Fibroblast of upper back skin (primary cell): ENCODE measurements around the gene PPM1M.

Experiments used
- DNase-seq: peaks from one replicate; pipeline ENCODE4 v3.0.0-alpha.2; 2013

Gene PPM1M, protein sequence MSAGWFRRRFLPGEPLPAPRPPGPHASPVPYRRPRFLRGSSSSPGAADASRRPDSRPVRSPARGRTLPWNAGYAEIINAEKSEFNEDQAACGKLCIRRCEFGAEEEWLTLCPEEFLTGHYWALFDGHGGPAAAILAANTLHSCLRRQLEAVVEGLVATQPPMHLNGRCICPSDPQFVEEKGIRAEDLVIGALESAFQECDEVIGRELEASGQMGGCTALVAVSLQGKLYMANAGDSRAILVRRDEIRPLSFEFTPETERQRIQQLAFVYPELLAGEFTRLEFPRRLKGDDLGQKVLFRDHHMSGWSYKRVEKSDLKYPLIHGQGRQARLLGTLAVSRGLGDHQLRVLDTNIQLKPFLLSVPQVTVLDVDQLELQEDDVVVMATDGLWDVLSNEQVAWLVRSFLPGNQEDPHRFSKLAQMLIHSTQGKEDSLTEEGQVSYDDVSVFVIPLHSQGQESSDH

DNA sequence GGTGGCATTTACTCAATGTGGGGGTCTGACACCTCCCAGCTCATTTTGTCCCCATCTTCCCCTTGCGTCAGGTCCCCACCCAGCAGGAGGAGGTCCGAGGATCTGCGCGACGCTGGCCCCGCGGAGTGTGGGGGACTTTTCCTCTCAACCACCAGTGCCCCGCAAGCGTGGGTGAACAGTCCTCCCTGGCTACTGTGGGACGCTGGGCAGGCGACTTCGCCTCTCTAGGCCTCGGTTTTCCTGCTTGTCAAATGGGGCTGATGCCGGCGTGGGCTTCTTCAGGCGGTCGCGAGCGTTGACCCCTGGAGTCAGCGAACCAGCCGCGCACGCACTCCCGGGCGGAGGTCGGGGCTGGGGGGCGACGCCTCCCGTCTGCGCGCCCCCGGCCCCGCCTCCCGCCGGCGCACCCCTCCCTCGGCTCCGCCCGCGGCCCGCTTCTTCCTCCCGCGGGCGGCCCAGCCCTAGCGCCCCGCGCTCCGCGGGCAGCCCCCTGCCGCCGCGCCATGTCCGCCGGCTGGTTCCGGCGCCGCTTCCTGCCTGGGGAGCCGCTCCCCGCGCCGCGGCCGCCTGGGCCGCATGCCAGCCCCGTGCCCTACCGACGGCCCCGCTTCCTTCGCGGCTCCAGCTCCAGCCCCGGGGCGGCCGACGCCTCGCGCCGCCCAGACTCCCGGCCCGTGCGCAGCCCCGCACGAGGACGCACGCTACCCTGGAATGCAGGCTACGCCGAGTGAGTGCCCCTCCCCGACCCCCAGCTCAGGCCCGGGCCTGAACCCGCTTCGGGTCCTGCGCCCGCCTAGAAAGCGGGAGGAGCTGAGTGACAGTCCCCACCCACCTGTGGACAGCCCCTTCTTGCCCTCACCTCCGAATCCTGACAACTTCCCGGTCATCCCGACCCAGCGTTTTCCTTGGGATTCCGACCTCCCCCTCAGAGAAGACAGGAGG, at the start of gene PPM1M:
PPM1M (plus strand) TSS at position 438 of the 942 bp plus-strand sequence; CDS start at position 504, 66 bp downstream.
- peak; percentile 55 for DNase-seq

DNA sequence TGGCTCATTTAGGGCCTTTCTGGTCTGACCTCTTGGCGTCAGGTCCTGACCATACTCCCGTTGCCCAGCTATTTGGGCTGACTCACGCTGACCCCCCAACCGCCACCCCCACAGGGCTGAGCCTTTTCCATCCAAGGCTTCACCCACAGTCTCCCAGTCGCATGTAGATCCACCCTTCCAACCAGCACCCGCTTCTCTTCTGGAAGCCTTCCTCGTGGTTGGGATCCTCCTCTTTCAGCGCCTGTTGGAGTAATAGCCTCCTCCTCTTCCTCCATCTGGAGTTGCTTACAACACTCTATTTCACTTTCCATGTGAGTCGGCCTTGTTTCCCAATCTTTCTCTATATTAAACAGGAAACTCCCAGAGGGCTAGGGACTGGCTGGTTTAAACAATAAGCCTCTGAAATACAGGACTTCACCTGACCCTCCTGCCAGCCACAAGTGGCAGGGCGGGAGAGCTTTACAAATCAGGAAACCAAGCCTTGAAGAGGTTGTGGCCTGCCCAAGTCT, 49.7 kb upstream of the PPM1M start:
- peak; percentile 47 for DNase-seq

DNA sequence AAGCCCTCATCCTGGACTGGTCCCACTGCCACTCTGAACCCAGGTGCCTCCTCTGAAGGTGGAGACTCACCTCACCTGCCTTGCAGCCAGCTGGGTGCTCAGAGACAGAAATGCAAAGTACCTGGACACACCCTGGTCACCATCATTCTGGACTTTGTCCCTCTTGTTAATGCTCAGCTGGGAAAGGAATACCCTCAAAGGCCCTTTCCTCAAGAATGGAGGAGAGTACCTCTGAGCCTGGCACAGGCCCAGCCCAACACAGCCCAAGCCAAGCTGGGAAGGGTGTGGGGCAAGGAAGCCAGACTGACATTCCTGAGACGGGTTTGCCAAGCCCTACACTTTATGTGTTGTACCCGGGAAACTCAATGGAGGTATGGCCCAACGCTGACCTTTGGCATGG, 48.6 kb upstream of the PPM1M start:
- DNase-seq: no peak

DNA sequence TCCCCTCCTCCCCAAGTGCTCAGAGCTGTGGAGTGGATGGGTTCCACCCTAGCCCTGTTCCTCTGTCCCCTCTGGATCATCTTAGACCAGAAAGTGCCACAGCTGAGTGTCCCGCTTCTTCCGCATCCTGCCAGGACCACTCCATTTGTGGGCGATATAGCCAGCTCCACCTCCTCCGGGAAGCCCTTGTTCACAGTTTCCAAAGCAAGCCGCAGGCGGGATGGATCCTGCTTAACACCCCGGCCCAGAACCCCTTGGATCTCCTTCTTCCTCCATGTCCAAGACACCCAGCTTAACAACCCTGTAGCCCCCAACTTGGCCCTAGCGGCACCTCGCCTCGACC, 48.1 kb upstream of the PPM1M start:
- DNase-seq: no peak

DNA sequence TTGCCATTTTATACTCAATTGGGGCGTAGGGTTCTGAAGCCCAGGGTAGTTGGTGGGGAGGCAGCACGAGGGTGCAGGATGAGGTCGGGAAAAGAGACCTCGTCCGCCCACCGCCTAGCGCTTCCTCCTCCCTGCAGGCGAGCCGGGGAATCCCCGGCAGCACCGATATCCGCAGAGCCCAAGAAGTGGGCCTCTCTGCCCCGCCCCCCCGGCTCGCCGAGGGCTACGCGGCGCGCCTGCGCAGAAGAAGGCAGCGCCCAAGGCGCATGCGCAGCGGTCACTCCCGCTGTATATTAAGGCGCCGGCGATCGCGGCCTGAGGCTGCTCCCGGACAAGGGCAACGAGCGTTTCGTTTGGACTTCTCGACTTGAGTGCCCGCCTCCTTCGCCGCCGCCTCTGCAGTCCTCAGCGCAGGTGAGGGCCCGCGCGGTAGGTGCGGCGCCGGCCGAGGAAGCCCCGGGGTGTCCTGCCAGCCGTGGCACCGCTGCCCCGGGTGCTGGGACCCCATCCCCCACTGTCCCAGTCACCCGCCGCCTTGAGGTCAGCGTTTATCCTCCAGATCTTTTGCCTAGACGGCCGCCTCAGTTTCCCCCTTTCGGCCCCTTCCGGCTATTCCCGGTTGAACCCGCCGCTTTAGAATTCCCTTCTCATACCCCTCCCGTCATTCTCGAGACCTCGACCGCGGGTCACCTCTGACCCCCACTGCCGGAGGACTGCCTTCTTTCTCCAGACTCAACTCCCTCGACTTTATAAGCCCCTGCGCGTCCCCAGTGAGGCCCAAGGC, 47.5 kb upstream of the PPM1M start, which contains the start of gene ALAS1:
ALAS1 (plus strand) TSS at position 319 of the 784 bp plus-strand sequence. CDS start 1,082 bp downstream, outside the sequence.
- peak; percentile 89 for DNase-seq

DNA sequence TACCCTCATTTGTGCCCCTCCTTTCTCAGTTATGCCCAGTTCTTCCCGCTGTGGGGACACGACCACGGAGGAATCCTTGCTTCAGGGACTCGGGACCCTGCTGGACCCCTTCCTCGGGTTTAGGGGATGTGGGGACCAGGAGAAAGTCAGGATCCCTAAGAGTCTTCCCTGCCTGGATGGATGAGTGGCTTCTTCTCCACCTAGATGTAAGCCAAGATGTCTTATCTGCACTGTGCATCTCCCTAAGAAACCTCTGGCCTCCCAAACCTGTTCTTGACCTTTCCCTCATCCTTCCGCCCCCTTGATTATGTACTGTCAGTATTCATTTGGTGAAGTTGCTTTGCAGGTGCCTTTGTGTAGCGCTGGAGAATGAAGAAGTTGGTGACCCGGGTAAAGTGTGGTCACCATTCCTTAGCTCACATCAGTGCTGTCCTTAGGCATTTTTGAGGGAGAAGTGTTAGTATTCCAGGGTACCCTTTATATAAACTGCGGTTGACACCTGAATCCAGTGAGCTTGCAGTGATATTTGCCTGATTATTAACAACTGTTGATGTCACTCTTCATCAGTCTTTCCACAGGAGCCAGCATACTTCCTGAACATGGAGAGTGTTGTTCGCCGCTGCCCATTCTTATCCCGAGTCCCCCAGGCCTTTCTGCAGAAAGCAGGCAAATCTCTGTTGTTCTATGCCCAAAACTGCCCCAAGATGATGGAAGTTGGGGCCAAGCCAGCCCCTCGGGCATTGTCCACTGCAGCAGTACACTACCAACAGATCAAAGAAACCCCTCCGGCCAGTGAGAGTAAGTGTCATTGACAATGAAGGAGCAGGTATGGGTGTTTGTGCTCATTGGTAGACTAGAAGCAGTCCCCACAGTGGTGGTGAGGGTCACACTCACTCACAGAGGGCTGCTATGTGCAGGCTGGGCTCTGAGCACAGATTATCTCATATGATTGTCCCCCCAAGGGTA, 46.6 kb upstream of the PPM1M start:
- no peak for DNase-seq

DNA sequence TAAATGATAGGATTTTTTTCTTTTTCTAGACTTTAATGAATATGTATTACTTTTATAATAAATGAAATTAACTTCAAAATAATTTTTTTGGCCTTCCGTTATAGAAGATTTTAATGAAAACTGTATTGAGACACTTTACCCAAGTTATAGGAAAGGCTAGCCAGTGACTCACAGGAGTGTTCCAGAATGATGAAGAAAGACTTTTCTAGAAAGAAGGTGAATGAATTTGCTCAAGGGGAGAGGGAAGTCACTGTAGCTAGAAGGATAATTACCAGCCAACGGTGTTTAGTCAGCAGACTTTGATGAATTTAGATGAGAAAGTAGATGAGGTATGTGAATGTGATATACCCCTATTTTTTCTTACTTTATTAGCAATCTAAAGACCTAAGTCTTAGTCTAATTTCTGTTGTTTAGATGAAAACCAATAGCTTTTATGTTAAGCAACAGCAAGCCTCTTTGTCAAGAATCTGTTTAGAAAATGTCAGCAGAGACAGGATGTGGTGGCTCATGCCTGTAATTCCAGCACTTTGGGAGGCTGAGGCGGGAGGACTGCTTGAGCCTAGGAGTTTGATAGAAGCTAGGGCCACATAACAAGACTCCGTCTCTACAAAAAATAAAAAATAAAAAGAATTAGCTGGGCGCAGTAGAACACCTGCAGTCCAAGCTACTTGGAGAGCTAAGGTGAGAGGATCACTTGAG, 44.4 kb upstream of the PPM1M start:
- DNase-seq: no peak

DNA sequence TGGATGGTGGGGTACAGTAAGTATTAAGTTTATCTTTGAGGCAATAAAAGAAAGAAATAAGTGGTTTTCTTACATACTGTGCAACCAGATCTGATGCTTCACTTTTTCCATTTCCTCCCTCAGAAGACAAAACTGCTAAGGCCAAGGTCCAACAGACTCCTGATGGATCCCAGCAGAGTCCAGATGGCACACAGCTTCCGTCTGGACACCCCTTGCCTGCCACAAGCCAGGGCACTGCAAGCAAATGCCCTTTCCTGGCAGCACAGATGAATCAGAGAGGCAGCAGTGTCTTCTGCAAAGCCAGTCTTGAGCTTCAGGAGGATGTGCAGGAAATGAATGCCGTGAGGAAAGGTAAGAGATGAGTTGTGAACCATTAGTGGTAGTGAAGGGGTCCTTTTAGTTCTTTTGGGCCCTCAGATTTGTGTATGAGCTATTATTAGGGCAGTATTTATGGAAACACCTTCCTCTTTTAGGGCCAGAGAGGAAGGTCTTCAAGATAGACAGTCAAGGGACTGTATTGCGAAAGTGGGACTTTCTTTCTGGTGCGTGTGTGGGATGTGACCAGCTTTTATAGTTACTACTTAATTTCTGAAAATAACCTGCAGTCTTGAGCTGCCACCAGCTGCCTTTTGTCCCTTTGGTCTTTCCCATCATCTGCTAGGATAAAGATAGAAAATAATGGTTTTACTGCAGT, 43.0 kb upstream of the PPM1M start:
- DNase-seq: no peak

DNA sequence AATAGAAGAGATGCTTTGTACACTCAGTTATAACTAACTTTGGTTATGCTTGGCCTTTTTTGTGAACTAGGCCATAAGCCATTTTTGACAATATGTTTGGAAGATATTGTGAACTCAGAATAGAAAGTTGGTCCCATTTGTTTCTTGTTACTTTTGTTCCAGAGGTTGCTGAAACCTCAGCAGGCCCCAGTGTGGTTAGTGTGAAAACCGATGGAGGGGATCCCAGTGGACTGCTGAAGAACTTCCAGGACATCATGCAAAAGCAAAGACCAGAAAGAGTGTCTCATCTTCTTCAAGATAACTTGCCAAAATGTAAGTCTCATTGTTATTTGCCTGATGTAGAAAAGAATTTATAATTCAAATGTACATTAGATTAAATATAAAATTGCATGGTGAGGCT, 41.9 kb upstream of the PPM1M start:
- DNase-seq: no peak

DNA sequence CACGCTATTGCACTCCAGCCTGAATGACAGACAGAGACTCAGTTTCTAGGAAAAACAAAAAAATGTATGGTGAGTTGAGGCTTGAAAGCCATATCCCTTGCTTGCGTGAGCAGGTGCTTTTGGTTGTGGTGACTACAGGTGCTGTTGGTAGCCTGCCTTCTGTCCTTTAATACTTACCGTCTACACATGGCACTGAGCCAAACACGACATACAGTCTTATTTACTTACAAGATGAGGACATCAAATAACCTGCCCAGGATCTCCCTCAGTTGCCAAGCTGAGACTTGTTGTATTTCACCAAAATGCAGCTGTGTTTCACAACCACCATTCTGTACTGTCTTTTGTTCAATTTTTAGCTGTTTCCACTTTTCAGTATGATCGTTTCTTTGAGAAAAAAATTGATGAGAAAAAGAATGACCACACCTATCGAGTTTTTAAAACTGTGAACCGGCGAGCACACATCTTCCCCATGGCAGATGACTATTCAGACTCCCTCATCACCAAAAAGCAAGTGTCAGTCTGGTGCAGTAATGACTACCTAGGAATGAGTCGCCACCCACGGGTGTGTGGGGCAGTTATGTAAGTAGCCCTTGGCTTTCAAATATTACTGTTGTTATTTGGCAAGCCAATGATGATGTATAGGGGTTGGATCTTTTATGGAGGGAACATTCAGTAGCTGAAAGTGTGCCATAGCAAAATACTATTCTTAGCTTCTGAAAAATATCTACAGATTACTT, 41.1 kb upstream of the PPM1M start:
- no peak for DNase-seq

DNA sequence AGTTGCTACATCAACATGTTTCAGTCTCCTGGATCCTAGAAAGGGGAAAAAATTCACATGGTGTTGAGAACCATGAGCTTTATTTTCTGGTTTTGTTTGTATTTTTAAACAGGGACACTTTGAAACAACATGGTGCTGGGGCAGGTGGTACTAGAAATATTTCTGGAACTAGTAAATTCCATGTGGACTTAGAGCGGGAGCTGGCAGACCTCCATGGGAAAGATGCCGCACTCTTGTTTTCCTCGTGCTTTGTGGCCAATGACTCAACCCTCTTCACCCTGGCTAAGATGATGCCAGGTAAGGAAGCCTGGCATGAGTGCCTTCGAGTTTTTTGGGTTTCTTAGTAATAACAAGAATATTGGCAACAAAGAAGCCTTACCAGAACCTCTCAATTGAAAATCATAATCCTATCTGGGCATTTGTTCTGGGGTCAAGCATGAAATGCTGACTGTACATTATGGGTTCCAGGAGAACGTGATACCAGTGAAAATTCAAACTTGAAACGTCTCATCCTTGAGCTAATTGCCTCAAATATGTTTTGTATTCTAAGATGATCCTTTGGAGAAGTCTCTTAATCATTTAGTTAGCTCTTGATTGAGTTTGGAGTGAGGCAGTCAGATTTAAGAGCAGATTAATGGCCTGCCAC, 39.7 kb upstream of the PPM1M start:
- DNase-seq: no peak

DNA sequence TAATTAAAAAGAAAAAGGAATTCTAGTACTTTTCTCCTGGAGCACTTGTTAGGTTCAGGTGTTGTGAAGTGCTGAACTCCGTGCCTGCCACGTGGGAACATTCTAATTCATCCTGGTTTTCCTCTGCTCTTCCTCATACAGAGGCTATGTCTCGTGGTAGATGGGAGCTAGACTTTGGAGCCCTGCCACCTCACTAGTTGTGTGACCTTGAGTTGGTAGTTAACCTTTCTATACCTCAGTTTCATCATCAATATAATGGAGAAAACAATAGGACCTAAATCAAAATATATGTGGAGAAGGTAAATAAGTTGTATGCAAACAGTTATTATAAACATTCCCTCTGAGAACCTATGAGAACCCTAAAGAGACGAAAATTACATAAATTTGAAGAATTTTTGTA, 37.0 kb upstream of the PPM1M start:
- no peak for DNase-seq

DNA sequence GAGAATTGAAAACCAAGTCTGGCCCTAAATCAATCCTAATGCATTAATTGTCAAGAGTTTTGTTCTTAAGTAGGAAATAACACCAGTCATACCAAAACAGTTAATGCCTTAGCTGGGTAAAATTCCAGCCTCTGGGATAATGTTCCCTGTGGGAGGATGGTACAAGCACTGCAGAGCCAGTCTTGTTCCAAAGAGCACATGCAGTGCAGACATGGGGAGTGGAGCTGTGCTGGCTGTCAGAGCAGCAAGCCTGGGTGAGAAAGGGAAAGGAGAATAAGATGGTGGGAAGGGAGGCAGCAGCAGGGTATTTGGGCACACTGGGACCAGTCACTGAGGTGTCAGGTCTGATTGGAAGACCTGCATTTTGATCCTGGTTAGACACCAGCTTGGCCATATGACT, 35.5 kb upstream of the PPM1M start:
- no peak for DNase-seq

DNA sequence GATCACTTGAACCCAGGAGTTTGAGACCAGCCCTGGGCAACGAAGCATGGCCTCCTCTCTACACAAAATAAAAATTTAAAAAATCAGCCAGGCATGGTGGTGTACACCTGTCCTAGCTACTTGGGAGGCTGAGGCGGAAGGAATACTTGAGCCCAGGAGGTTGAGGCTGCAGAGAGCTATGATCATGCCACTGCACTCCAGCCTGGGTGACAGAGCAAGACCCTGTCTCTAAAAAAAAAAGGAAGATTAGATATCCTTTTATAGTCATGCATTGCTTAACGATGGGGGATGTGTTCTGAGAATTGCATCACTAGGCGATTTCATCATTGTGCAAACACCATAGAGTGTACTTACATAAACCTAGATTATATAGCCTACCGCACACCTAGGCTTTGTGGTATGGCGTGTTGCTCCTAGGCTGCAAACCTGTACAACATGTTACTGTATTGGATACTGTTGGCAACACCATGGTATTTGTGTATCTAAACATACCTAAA, 35.0 kb upstream of the PPM1M start:
- DNase-seq: peak; percentile 19

DNA sequence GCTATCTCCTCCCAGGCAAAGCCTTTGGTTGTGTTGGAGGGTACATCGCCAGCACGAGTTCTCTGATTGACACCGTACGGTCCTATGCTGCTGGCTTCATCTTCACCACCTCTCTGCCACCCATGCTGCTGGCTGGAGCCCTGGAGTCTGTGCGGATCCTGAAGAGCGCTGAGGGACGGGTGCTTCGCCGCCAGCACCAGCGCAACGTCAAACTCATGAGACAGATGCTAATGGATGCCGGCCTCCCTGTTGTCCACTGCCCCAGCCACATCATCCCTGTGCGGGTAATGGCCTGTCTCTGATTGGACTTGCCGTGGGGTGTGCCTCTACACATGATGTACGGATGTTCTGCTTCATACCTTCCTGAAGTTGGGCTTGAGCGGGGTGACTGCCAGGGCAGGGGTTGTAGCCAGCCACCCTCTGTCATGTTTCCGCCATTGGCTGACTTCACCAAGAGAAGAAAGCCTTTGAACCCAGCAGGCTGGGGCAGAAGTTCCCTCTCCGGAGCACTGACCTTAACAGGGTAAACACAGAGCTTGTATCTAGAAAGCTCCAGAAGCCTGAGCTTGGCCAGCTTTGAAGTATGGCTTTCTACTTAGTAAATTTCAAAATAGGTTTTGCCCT, 34.2 kb upstream of the PPM1M start:
- DNase-seq: no peak

DNA sequence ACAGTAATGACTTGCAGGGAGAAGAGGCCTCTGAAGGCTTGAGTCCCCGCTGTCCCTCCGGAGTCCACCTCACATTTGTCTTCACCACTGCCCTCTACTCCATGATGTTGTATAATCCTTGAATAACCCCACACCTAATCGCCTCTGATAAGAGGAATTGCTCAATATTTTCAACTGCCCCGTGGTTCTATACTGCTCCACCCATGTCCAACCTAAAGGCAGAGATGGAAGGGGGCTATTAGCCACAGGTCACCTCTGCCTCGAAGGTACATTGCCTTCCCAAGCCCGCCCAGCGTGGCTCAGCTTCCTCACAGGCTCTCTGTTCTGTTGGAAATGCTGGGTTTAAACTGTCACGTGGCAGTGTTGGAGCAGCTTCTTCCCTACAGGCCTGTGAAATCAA, 32.6 kb upstream of the PPM1M start:
- no peak for DNase-seq

DNA sequence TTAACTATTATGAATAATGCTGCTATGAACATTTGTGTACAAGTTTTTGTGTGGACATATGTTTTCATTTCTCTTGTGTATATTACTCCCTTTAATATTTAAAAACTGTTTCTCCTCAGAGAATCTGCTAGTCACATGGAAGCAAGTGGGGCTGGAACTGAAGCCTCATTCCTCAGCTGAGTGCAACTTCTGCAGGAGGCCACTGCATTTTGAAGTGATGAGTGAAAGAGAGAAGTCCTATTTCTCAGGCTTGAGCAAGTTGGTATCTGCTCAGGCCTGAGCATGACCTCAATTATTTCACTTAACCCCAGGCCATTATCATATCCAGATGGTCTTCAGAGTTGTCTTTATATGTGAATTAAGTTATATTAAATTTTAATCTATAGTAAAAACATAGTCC, 31.7 kb upstream of the PPM1M start:
- DNase-seq: no peak

DNA sequence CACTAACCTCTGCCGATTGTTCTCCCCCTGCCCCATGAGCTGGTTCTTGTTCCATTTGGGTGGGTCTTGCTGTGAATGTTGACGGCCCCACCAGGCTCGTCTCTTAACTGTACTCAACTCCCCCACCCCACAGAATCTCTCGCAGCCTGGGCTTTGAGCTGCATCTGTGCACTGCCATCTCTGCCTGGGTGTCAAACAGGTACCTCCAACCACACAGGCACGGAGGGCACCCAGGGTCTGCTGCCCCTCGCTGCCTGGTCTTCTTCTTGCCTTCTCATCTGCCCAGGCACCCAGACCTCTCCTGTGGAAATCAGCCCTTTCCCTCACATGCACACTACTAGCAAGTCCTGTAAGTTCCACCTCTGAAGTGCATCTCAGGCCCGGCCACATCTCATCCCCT, 30.2 kb upstream of the PPM1M start:
- DNase-seq: no peak
